SK-N-SH treated with all-trans-retinoic acid at 6 μM for 48 hours (cell line): ENCODE measurements around the gene CD22.

Experiments
- CSRNP3 ChIP-seq: fragments of 250-450 bp; sonication (Bioruptor Pico); IDR thresholded peaks from 2 replicates; pipeline ENCODE4 v1.5.1; 2021; ENCODE audit warnings: mild to moderate bottlenecking, moderate library complexity
- SNAI2 ChIP-seq: fragments of 250-450 bp; sonication (Bioruptor Pico); IDR thresholded peaks from 2 replicates; pipeline ENCODE4 v1.5.0; 2020; ENCODE audit warnings: mild to moderate bottlenecking, moderate library complexity
- TOX ChIP-seq: fragments of 250-450 bp; sonication (Bioruptor Pico); IDR thresholded peaks from 2 replicates; pipeline ENCODE4 v1.8.0; 2021; ENCODE audit warnings: mild to moderate bottlenecking, moderate library complexity, borderline replicate concordance
- TSHZ2 ChIP-seq: fragments of 250-450 bp; sonication (Bioruptor Pico); IDR thresholded peaks from 2 replicates; pipeline ENCODE4 v1.5.0; 2020; ENCODE audit warnings: mild to moderate bottlenecking, moderate library complexity
- ZNF565 ChIP-seq: fragments of 450-650 bp; formaldehyde crosslinking; conservative IDR thresholded peaks from 2 replicates; pipeline ENCODE4 v1.5.0; 2020; ENCODE audit warnings: low read depth, mild to moderate bottlenecking, moderate library complexity

GRCh38 chr19:35389192-35389861, 60.3 kb downstream of the CD22 start:
- no peak for TF ChIP-seq ZNF565 (CRISPR knock-in tag)
- TF ChIP-seq TOX, result no peak
- TF ChIP-seq CSRNP3 (CRISPR knock-in tag), result no peak
- TF ChIP-seq TSHZ2, result no peak
- no peak for TF ChIP-seq SNAI2 (CRISPR knock-in tag)
